ENCODE data around the gene CCP110. TPM values are rescaled to one million over a fixed set of nuclear protein-coding genes. Genes with fewer than 3 reads are reported as not detected.

CCP110 gene
- polyA plus RNA-seq, 2 donors = 3.3 to 3.4 TPM

- Histone ChIP-seq H3K27me3 (ENCODE audit: control insufficient read depth in 1 of 2, insufficient read depth in 2 of 2, low read length in 2 of 2) (no peaks in the 10 kb centered on the region), H3K4me3 (ENCODE audit: low read depth in 1 of 2, low read length in 2 of 2) (no peak overlapping the region), H3K4me1 (ENCODE audit: control insufficient read depth in 2 of 2, insufficient read depth in 2 of 2, low read length in 1 of 2) (peaks cover 0 to 2% of the 10 kb centered on the region in 2 donors), H3K27ac (ENCODE audit: low read depth in 2 of 2, low read length in 1 of 2) (peak overlapping the region; percentile 97 to 98), H3K9me3 (ENCODE audit: control insufficient read depth in 2 of 2, insufficient read depth in 1 of 2, low read depth in 1 of 2, low read length in 1 of 2) (no peaks in the 10 kb centered on the region), H3K36me3 (ENCODE audit: control insufficient read depth in 2 of 2, insufficient read depth in 2 of 2, low read length in 1 of 2) (no peaks in the 10 kb centered on the region)
- 25 to 37% methylated on average over 5 of the region's 5 CpGs for WGBS, 2 donors
Measured at GRCh38 chr16:19522397-19522732, 1.4 kb upstream of the CCP110 start.

- Histone ChIP-seq H3K4me1 (ENCODE audit: control insufficient read depth in 2 of 2, insufficient read depth in 2 of 2, low read length in 1 of 2) (peaks cover 0 to 2% of the 10 kb centered on the region in 2 donors), H3K4me3 (ENCODE audit: low read depth in 1 of 2, low read length in 2 of 2) (no peak overlapping the region), H3K36me3 (ENCODE audit: control insufficient read depth in 2 of 2, insufficient read depth in 2 of 2, low read length in 1 of 2) (no peaks in the 10 kb centered on the region), H3K27me3 (ENCODE audit: control insufficient read depth in 1 of 2, insufficient read depth in 2 of 2, low read length in 2 of 2) (no peaks in the 10 kb centered on the region), H3K9me3 (ENCODE audit: control insufficient read depth in 2 of 2, insufficient read depth in 1 of 2, low read depth in 1 of 2, low read length in 1 of 2) (no peaks in the 10 kb centered on the region), H3K27ac (ENCODE audit: low read depth in 2 of 2, low read length in 1 of 2) (no peak overlapping the region)
- 94 to 95% methylated on average over 2 of the region's 2 CpGs for WGBS, 2 donors
Measured at GRCh38 chr16:19522760-19523159, 982 bp upstream of the CCP110 start.

GRCh38 chr16:19523184-19523558, 571 bp upstream of the CCP110 start:
- H3K9me3 ChIP-seq (ENCODE audit: control insufficient read depth in 2 of 2, insufficient read depth in 1 of 2, low read depth in 1 of 2, low read length in 1 of 2) = no peaks in the 10 kb centered on the region
- H3K4me1 ChIP-seq (ENCODE audit: control insufficient read depth in 2 of 2, insufficient read depth in 2 of 2, low read length in 1 of 2) = peaks cover 0 to 2% of the 10 kb centered on the region in 2 donors
- WGBS, 2 donors = 69 to 70% methylated on average over 18 of the region's 18 CpGs
- H3K27ac ChIP-seq (ENCODE audit: low read depth in 2 of 2, low read length in 1 of 2) = no peak overlapping the region
- H3K36me3 ChIP-seq (ENCODE audit: control insufficient read depth in 2 of 2, insufficient read depth in 2 of 2, low read length in 1 of 2) = no peaks in the 10 kb centered on the region
- no peak overlapping the region for H3K4me3 ChIP-seq (ENCODE audit: low read depth in 1 of 2, low read length in 2 of 2)
- H3K27me3 ChIP-seq (ENCODE audit: control insufficient read depth in 1 of 2, insufficient read depth in 2 of 2, low read length in 2 of 2) = no peaks in the 10 kb centered on the region

- Histone ChIP-seq H3K27me3 (ENCODE audit: control insufficient read depth in 1 of 2, insufficient read depth in 2 of 2, low read length in 2 of 2) (no peaks in the 10 kb centered on the region), H3K36me3 (ENCODE audit: control insufficient read depth in 2 of 2, insufficient read depth in 2 of 2, low read length in 1 of 2) (peaks cover 0 to 3% of the 10 kb centered on the region in 2 donors), H3K9me3 (ENCODE audit: control insufficient read depth in 2 of 2, insufficient read depth in 1 of 2, low read depth in 1 of 2, low read length in 1 of 2) (no peaks in the 10 kb centered on the region), H3K4me3 (ENCODE audit: low read depth in 1 of 2, low read length in 2 of 2) (peak overlapping the region; percentile 93 to 98), H3K4me1 (ENCODE audit: control insufficient read depth in 2 of 2, insufficient read depth in 2 of 2, low read length in 1 of 2) (peaks cover 0 to 2% of the 10 kb centered on the region in 2 donors), H3K27ac (ENCODE audit: low read depth in 2 of 2, low read length in 1 of 2) (peak overlapping the region; percentile 13 to 78)
- 0 to 1% methylated on average over 11 of the region's 11 CpGs for WGBS, 2 donors
Measured at GRCh38 chr16:19524356-19524615, 544 bp downstream of the CCP110 start.

GRCh38 chr16:19524616-19525384, 1.1 kb downstream of the CCP110 start:
- no peaks in the 10 kb centered on the region for H3K27me3 ChIP-seq (ENCODE audit: control insufficient read depth in 1 of 2, insufficient read depth in 2 of 2, low read length in 2 of 2)
- peaks cover 0 to 2% of the 10 kb centered on the region in 2 donors for H3K4me1 ChIP-seq (ENCODE audit: control insufficient read depth in 2 of 2, insufficient read depth in 2 of 2, low read length in 1 of 2)
- WGBS, 2 donors = 11 to 14% methylated on average over 19 of the region's 19 CpGs
- peaks cover under 1 to 3% of the 10 kb centered on the region in 2 donors for H3K36me3 ChIP-seq (ENCODE audit: control insufficient read depth in 2 of 2, insufficient read depth in 2 of 2, low read length in 1 of 2)
- peak overlapping the region; percentile 93 to 98 for H3K4me3 ChIP-seq (ENCODE audit: low read depth in 1 of 2, low read length in 2 of 2)
- no peaks in the 10 kb centered on the region for H3K9me3 ChIP-seq (ENCODE audit: control insufficient read depth in 2 of 2, insufficient read depth in 1 of 2, low read depth in 1 of 2, low read length in 1 of 2)
- peak overlapping the region; percentile 29 to 78 for H3K27ac ChIP-seq (ENCODE audit: low read depth in 2 of 2, low read length in 1 of 2)

- 65 to 81% methylated on average over 2 of the region's 2 CpGs for WGBS, 2 donors
- no peaks in the 10 kb centered on the region for H3K27me3 ChIP-seq (ENCODE audit: control insufficient read depth in 1 of 2, insufficient read depth in 2 of 2, low read length in 2 of 2)
- peaks cover 3% of the 10 kb centered on the region in 2 donors for H3K36me3 ChIP-seq (ENCODE audit: control insufficient read depth in 2 of 2, insufficient read depth in 2 of 2, low read length in 1 of 2)
- H3K27ac ChIP-seq (ENCODE audit: low read depth in 2 of 2, low read length in 1 of 2) = no peak overlapping the region
- no peaks in the 10 kb centered on the region for H3K9me3 ChIP-seq (ENCODE audit: control insufficient read depth in 2 of 2, insufficient read depth in 1 of 2, low read depth in 1 of 2, low read length in 1 of 2)
- H3K4me3 ChIP-seq (ENCODE audit: low read depth in 1 of 2, low read length in 2 of 2) = peak overlapping the region in 1 of 2 donors; percentile 93
- H3K4me1 ChIP-seq (ENCODE audit: control insufficient read depth in 2 of 2, insufficient read depth in 2 of 2, low read length in 1 of 2) = peaks cover 0 to 2% of the 10 kb centered on the region in 2 donors
Measured at GRCh38 chr16:19525385-19525723, 1.6 kb downstream of the CCP110 start.

- Histone ChIP-seq H3K36me3 (ENCODE audit: control insufficient read depth in 2 of 2, insufficient read depth in 2 of 2, low read length in 1 of 2) (peaks cover 3% of the 10 kb centered on the region in 2 donors), H3K4me3 (ENCODE audit: low read depth in 1 of 2, low read length in 2 of 2) (no peak overlapping the region), H3K9me3 (ENCODE audit: control insufficient read depth in 2 of 2, insufficient read depth in 1 of 2, low read depth in 1 of 2, low read length in 1 of 2) (no peaks in the 10 kb centered on the region), H3K27me3 (ENCODE audit: control insufficient read depth in 1 of 2, insufficient read depth in 2 of 2, low read length in 2 of 2) (no peaks in the 10 kb centered on the region), H3K27ac (ENCODE audit: low read depth in 2 of 2, low read length in 1 of 2) (no peak overlapping the region), H3K4me1 (ENCODE audit: control insufficient read depth in 2 of 2, insufficient read depth in 2 of 2, low read length in 1 of 2) (peaks cover 0 to 2% of the 10 kb centered on the region in 2 donors)
- 81 to 89% methylated on average over 1 of the region's 1 CpG for WGBS, 2 donors
Measured at GRCh38 chr16:19527161-19527560, 3.4 kb downstream of the CCP110 start.

GRCh38 chr16:19528666-19529065, 4.9 kb downstream of the CCP110 start:
- Histone ChIP-seq H3K27ac (ENCODE audit: low read depth in 2 of 2, low read length in 1 of 2) (no peak overlapping the region), H3K4me3 (ENCODE audit: low read depth in 1 of 2, low read length in 2 of 2) (no peak overlapping the region), H3K4me1 (ENCODE audit: control insufficient read depth in 2 of 2, insufficient read depth in 2 of 2, low read length in 1 of 2) (peaks cover 0 to 2% of the 10 kb centered on the region in 2 donors), H3K9me3 (ENCODE audit: control insufficient read depth in 2 of 2, insufficient read depth in 1 of 2, low read depth in 1 of 2, low read length in 1 of 2) (no peaks in the 10 kb centered on the region), H3K36me3 (ENCODE audit: control insufficient read depth in 2 of 2, insufficient read depth in 2 of 2, low read length in 1 of 2) (peaks cover 3% of the 10 kb centered on the region in 2 donors), H3K27me3 (ENCODE audit: control insufficient read depth in 1 of 2, insufficient read depth in 2 of 2, low read length in 2 of 2) (no peaks in the 10 kb centered on the region)
- WGBS, 2 donors = 91 to 98% methylated on average over 3 of the region's 3 CpGs

- Histone ChIP-seq H3K36me3 (ENCODE audit: control insufficient read depth in 2 of 2, insufficient read depth in 2 of 2, low read length in 1 of 2) (peaks cover 3% of the 10 kb centered on the region in 2 donors), H3K27me3 (ENCODE audit: control insufficient read depth in 1 of 2, insufficient read depth in 2 of 2, low read length in 2 of 2) (no peaks in the 10 kb centered on the region), H3K4me3 (ENCODE audit: low read depth in 1 of 2, low read length in 2 of 2) (no peak overlapping the region), H3K9me3 (ENCODE audit: control insufficient read depth in 2 of 2, insufficient read depth in 1 of 2, low read depth in 1 of 2, low read length in 1 of 2) (no peaks in the 10 kb centered on the region), H3K27ac (ENCODE audit: low read depth in 2 of 2, low read length in 1 of 2) (no peak overlapping the region), H3K4me1 (ENCODE audit: control insufficient read depth in 2 of 2, insufficient read depth in 2 of 2, low read length in 1 of 2) (no peaks in the 10 kb centered on the region)
- 78 to 79% methylated on average over 1 of the region's 1 CpG for WGBS, 2 donors
Measured at GRCh38 chr16:19532601-19533000, 8.9 kb downstream of the CCP110 start.

GRCh38 chr16:19540241-19540970, 16.7 kb downstream of the CCP110 start:
- 96 to 97% methylated on average over 6 of the region's 6 CpGs for WGBS, 2 donors
- Histone ChIP-seq H3K36me3 (ENCODE audit: control insufficient read depth in 2 of 2, insufficient read depth in 2 of 2, low read length in 1 of 2) (no peaks in the 10 kb centered on the region), H3K9me3 (ENCODE audit: control insufficient read depth in 2 of 2, insufficient read depth in 1 of 2, low read depth in 1 of 2, low read length in 1 of 2) (no peaks in the 10 kb centered on the region), H3K4me1 (ENCODE audit: control insufficient read depth in 2 of 2, insufficient read depth in 2 of 2, low read length in 1 of 2) (no peaks in the 10 kb centered on the region), H3K27me3 (ENCODE audit: control insufficient read depth in 1 of 2, insufficient read depth in 2 of 2, low read length in 2 of 2) (no peaks in the 10 kb centered on the region), H3K27ac (ENCODE audit: low read depth in 2 of 2, low read length in 1 of 2) (no peak overlapping the region), H3K4me3 (ENCODE audit: low read depth in 1 of 2, low read length in 2 of 2) (no peak overlapping the region)

Measured in esophagus (tissue), 2 donors.